Measurements from ENCODE around the gene VPS37D.

Gene VPS37D

DNA sequence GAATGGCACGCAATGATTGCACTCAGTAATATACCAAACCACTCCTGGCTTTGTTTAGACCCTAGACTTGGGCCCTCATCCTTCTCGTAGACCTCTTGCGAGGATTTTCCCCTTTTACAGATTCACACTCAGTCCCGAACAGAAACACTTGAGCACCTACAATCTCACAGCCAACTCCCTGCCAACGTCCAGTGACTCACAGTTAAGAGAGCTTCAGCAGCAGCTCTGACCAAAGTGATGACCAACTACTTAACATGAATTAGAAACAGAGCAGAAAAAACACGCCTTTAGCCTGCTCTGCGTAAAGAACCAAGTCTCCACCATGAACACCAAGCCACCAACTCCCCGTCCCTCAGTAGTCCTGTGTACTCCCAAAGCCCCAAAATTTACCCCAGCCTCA lies 13.4 kb downstream of the VPS37D start:
- DNase-seq (ENCODE audit: low spot score), result no peak

DNA sequence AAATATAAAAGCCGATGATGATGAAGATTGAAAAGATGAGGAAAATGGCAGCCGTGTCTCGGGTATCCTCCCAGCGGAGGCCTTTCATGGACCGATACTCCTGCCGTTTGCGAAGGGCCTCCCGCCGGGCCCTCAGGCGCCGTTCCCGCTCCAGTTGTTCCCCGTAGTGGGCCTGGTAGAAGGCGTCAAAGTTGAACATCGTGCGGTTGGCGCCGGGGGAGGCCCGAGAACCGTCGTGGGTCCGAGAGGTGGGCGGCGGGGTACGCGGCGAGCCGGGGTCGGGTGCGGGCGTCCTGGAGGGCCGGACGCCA lies 15.1 kb downstream of the VPS37D start:
- no peak for DNase-seq (ENCODE audit: low spot score)

DNA sequence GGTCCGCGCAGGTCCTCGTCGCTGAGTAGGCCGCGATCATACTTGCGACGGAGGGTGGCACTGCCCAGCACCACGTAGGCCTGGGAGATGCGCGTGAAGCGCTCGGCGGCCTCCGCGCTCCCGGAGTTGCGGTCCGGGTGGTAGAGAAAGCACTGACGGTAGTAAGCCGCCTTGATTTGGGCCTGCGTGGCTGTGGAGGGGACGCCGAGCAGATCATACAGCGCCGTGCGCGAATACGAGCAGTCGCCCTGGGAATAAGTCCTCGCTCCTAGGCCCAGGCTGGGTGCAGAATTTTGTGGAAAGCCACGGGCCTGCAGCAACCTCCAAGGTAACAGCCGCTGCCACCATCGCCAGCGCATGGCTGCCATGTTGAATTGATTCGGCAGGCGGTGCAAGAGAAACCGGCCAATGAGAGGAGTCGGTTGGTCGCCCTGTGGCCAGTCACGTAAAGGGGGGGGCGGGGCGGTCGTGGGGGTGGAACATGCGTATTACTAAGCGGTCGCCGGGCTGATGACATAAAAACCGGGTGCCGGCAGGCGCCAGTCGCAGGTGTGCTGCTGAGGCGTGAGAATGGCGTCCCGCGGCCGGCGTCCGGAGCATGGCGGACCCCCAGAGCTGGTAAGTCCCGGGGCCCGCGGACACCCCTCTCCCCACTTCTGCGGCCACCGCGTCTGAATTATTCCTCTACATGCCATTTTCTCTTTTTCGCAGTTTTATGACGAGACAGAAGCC lies 15.6 kb downstream of the VPS37D start, which contains the start of the genes BUD23 and DNAJC30:
Gene BUD23 (plus strand): TSS at position 542 of the 732 bp plus-strand sequence. CDS start 29 bp downstream, at position 571.
Gene DNAJC30 (minus strand): TSS at position 398 of the 732 bp plus-strand sequence. CDS start 30 bp downstream, at position 368.
- peak; percentile 99 for DNase-seq (ENCODE audit: low spot score)

DNA sequence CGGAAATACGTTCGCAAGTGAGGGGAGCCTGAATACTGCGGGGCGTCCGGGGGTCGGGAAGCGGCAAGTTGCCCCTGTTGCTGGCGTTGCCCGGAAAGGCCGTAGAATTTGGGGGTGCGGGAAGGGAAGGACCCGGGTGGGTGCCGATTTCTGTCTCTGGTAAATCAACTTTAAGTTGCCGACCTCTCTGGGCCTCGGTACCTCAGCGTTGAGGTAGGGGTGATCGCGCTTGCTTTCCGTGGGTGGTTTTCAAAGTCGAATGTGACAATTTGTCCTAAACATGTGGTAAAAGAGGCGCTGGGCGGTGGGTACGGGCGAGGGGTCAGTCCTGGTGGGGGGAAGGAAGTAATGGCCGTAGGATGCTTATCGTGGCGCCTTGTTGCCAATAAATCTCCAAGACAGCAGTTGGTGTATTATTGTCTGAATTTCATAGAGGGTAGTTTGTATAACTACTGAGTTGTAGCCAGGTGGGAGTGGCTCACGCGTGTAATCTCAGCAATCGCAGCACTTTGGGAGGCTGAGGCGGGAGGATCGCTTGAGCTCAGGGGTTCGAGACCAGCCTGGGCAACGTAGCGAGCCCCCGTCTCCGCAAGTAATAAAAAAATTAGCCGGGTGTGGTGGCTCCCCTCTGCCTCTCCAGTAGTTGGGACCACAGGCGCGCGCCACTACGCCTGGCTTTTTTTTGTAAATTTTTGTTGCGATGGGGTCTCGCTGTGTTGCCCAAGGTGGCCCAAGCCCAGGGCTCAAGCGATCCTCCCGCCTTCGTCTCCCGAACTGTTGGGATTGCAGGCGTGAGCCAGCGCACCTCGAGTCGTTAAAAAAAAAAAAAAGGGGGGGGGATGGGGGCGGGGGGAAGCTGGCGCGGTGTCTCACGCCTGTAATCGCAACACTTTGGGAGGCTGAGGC lies 16.4 kb downstream of the VPS37D start:
- no peak for DNase-seq (ENCODE audit: low spot score)

DNA sequence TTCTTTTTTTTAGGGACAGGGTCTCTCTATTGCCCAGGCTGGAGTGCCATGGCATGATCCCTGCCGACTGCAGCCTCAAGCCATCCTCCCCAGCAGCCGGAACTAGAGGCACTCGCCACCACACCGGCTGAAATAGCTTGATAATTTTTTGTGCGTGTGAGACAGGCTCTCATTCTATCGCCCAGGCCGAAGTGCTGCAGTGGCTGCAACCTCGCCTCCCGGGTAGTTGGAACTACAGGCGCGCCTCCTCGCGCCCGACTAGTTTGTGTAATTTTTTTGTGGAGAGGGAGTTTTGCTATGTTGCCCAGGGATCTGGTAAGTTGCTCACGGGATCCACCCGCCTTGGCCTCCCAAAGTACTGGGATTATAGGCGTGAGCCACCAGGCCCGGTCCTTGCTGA lies 17.7 kb downstream of the VPS37D start:
- DNase-seq (ENCODE audit: low spot score), result no peak

DNA sequence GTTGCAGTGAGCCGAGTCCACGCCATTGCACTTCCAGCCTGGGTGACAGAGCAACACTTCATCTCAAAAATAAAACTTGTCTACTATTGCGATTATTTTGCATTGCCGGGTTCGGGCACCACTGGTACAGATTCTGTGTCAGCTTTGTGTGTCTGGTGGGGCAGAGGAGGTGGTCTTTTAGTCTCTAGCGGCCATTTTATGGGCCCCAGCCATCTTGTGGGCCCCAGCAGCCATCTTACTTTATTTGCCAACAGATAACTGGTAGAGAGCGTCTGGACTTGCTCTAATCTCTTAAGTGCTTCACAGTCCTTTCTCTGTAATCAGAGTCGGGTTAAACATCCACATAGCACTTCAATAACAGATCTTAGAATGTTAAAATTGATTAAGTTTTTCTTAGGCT lies 20.7 kb downstream of the VPS37D start:
- DNase-seq (ENCODE audit: low spot score), result no peak

DNA sequence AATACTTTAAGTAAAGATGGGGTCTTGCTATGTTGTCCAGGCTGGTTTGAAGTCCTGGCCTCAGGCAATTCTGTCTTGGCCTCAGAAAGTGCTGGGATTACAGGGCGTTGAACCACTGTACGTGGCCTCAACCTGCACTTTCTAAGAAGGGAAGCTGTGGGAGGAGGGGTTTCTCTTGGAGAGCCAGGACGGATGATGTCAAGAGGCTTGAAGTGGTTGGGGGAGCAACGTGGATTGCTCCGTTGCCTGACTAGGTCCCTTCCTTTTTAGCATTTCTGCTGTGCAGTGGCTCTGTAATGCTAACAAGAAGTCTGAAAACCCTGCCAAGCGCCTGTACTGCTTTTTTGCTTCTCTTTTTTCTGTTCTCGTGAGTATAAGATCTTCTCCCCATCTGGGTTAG lies 23.0 kb downstream of the VPS37D start:
- DNase-seq (ENCODE audit: low spot score), result no peak

- DNase-seq (ENCODE audit: low spot score), result no peak
Observed at GRCh38 chr7:73696372-73696771, 28.7 kb downstream of the VPS37D start.

- no peak for DNase-seq (ENCODE audit: low spot score)
Observed at GRCh38 chr7:73698410-73698809, 30.8 kb downstream of the VPS37D start.

DNA sequence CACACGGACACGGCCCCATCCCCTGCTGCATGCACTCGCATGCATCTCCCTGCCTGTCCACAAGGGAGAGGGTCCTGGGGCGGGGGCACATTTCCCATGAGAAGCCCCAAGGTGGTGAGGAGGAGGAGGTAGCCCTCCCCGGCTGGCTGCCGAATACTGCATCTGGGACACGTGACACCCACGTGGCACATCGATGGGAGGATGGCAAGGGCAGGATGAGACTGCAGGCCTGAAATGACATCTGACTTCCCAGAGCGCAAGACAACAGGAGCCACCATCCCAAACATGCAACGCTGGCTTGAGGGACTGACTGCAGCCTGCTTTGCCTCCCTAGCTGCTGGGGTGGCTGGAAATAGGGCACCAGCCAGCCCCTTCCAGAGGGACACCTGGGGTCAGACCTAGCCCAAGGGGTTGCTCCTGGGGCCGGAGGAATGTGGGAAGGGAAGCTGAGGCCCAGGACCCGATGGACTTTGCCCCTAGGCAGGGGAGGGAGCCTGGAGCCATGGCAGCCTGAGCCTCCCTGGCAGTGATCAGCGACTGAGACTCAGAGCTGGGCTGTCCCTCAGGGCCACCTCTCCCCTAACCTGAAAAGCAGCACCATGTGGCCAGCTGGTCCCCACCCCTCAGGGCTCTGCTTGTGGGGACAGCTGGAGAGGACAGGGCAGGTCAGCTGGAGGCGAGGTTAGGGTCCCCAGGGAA lies 31.9 kb downstream of the VPS37D start:
- no peak for DNase-seq (ENCODE audit: low spot score)

- DNase-seq (ENCODE audit: low spot score), result no peak
Observed at GRCh38 chr7:73700069-73700423, 32.4 kb downstream of the VPS37D start.

- DNase-seq (ENCODE audit: low spot score), result no peak
Observed at GRCh38 chr7:73700581-73701134, 33.0 kb downstream of the VPS37D start.

DNA sequence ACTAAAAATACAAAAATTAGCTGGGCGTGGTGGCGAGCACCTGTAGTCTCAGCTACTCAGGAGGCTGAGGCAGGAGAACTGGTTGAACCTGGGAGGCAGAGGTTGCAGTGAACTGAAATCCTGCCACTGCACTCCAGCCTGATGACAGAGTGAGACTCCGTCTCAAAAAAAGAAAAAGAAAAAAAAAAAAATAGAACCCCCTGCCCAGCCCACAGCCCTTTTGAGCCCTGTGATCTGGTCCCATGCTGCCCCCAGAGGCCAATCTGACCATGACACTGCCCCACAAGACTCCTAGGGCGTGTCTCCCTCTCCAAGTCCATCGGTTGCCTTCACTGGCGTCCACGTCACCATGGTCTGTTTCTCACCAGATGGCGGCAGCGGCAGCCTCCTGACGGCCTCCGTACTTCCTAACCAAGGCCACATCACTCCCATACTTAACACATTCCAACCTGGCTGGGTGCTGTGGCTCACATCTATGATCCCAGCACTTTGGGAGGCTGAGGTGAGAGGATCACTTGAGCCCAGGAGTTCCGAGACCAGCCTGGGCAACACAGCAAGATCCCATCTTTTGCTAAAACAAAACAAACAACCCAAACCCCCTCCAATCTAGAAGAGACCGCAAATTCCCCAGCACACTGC lies 33.8 kb downstream of the VPS37D start:
- peak; percentile 55 for DNase-seq (ENCODE audit: low spot score)

GRCh38 chr7:73702226-73702625 lies 34.6 kb downstream of the VPS37D start:
- DNase-seq (ENCODE audit: low spot score), result no peak

- no peak for DNase-seq (ENCODE audit: low spot score)
Observed at GRCh38 chr7:73702665-73703064, 35.0 kb downstream of the VPS37D start.

DNA sequence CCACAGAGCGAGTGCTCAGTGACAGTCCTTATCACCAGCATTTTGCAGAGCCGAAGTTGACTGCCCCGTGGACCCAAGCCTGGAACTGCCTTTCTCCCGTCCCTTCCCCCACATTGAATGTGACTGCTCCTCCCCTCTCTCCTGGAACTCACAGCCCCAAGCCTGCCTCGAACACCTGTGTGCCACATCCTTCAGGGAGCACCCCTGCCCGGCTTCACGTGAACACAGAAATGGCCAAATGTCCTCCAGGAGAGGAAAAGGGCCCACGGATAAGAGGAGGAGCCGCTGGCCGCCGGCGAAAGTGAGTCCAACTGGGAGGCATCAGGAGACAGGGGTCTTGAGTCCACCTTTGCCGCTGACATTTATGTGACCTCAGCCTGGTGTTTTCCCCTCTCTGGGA lies 35.6 kb downstream of the VPS37D start:
- no peak for DNase-seq (ENCODE audit: low spot score)

DNA sequence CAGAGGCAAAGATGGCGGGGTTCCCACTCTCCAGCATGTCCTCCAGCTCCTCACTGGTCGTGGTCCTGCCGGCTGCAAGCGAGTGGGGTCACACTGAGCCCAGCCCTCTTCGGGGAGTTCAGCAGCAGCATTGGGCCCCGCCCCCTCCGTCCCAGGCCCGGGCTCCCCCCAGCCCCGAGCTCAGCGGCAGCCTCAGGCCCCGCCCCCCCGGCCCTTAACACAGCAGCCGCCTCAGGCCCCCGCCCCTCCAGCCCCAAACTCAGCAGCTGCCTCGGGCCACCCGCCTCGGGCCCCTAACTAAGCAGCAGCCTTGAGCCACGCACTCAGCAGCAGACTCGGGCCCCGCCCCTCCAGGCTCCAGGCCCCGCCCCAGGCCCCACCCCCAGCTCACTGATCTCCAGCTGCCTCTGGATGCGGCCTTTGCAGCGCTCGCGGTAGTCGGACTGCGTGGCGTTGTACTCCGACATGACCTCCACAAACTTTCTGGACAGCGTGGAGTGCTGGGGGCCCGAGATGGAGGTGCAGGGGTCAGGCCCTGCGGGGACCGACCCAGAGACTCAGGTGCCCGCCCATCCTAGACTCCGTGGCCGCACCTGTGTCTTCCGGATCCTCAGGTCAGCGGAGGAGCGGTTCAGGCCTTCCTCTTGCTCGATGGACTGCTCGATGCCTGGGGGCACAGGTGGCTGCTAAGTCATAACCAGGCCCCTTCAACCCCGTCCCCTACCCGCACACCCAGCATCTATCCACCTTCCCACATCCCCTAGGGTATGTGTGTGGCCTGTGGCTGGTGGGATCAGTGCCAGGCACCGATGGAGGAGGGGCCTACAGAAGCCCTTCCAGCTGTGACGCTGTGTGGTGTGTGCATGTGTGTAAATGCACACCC lies 36.4 kb downstream of the VPS37D start:
- peak; percentile 84 for DNase-seq (ENCODE audit: low spot score)

DNA sequence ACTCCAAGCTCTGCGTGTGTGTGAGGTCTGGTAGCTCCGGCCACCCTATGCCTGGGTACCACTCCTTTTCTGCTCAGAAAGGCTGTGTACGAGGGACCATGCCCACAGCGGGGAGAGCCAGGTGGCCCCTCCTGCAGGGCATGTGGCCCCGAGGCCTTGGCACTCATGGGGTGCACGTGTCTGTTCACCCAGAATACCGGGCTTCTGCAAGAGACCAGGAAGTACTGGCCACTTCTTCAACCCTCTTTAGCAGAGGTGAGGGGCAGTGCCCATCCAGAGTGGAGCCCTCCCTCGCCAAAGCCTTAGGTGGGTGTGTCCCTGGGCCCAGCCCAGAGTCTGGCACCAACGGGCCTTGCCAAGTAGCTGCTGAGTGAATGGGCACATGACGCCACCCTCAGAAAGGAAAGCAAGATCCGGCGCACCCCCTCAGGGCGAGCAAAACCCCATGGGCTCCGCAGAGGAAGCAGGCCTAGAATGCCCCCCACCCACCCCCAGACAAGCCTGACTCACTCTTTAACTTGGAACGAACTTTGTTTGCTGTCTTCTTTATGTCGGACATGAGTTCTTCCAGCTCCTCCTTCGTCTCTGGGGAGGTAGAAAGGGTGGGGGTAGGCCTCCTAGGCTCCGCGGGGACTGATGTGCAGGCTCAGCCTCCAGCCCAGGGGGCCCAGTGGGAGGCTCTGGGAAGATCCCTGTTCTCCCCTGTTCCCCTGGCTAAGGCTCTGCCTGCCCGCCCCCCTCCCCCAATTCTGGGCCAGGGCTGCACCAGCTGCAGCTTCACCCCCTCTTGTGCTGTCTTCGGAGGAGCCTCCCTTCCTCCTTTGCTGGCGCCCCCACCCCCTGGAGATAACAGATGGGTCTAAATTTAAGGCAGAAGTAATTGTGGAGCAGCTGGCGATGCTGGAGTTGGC lies 37.3 kb downstream of the VPS37D start:
- no peak for DNase-seq (ENCODE audit: low spot score)

- no peak for DNase-seq (ENCODE audit: low spot score)
Observed at GRCh38 chr7:73705551-73705920, 37.9 kb downstream of the VPS37D start.
